Body of pancreas (tissue), 4 donors: ENCODE data around the gene COL23A1. TPM values are rescaled to one million over a fixed set of nuclear protein-coding genes. Genes with fewer than 3 reads are reported as not detected.
"Not testable (repeated sequence)": the region's sequence is repeated elsewhere in the genome, so short reads cannot be mapped to it uniquely, and the experiment has no call there.

Experiments
- ATAC-seq: fragments of 150-250 bp; one replicate; pipeline ENCODE4 v1.9.1; 2016
- DNase-seq, 4 donors: peaks; one replicate each; pipeline ENCODE4 v3.0.0-alpha.2; 2019
- H3K27ac ChIP-seq, 4 donors: fragments of 200-600 bp; sonication (generic); 1 replicate in 3 of 4; 2 replicates in 1 of 4; pipeline versions ENCODE4 v1.5.1 to v1.6.1; 2016 to 2019; ENCODE audit warnings: mild to moderate bottlenecking in 1 of 4, mixed read lengths in 1 of 4, moderate library complexity in 1 of 4
- H3K27me3 ChIP-seq, 2 donors: fragments of 200-600 bp; sonication (generic); one replicate each; pipeline ENCODE4 v1.6.0; 2016; ENCODE audit warnings: mild to moderate bottlenecking in 1 of 2
- H3K36me3 ChIP-seq, 2 donors: fragments of 200-600 bp; sonication (generic); replicated peaks in 1 of 2; 2 replicates each; pipeline ENCODE4 v1.5.1; 2016; ENCODE audit warnings: low read depth in 2 of 2; ENCODE audit not compliant: insufficient read depth in 1 of 2
- H3K4me1 ChIP-seq: fragments of 200-600 bp; sonication (generic); one replicate; pipeline ENCODE4 v1.6.0; 2016
- H3K4me3 ChIP-seq, 2 donors: fragments of 200-600 bp; sonication (generic); 1 replicate in 1 of 2; 2 replicates in 1 of 2; pipeline ENCODE4 v1.5.1; 2016 to 2019
- H3K9me3 ChIP-seq, 3 donors: fragments of 200-600 bp; sonication (generic); 1 replicate in 2 of 3; 2 replicates in 1 of 3; pipeline ENCODE4 v1.5.1; 2016
- CTCF ChIP-seq, 7 experiments: fragments of 450-650 bp in 4 of 7; fragments of 200-600 bp in 3 of 7; sonication (generic) in 3 of 7; IDR thresholded peaks; one replicate each; pipeline ENCODE4 v1.5.1; 2016 to 2019; ENCODE audit warnings: antibody characterized with exemption in 7 of 7
- POLR2A ChIP-seq, 3 donors: fragments of 450-650 bp; IDR thresholded peaks; one replicate each; pipeline ENCODE4 v1.6.1; 2016; ENCODE audit warnings: antibody characterized with exemption in 3 of 3, mild to moderate bottlenecking in 2 of 3
- WGBS, 2 donors: methylation state at CpG; one replicate each; pipeline ENCODE4 v1.1.5; 2017; 5-methylcytosine and 5-hydroxymethylcytosine counted together
- intact Hi-C: fragments of 100-400 bp; cut with DNase I; formaldehyde crosslinking; loops from one replicate; pipeline ENCODE4 v1.15.1; 2023
- total RNA-seq, 2 donors: library from RNA; depleted of rRNA; stranded (reverse); fragments of >200 nt; gene quantifications; one replicate each; pipeline ENCODE4 v1.1.0, GENCODE V29; 2016

Gene COL23A1
- total RNA-seq, 2 donors from 2014 or later = not detected

DNA sequence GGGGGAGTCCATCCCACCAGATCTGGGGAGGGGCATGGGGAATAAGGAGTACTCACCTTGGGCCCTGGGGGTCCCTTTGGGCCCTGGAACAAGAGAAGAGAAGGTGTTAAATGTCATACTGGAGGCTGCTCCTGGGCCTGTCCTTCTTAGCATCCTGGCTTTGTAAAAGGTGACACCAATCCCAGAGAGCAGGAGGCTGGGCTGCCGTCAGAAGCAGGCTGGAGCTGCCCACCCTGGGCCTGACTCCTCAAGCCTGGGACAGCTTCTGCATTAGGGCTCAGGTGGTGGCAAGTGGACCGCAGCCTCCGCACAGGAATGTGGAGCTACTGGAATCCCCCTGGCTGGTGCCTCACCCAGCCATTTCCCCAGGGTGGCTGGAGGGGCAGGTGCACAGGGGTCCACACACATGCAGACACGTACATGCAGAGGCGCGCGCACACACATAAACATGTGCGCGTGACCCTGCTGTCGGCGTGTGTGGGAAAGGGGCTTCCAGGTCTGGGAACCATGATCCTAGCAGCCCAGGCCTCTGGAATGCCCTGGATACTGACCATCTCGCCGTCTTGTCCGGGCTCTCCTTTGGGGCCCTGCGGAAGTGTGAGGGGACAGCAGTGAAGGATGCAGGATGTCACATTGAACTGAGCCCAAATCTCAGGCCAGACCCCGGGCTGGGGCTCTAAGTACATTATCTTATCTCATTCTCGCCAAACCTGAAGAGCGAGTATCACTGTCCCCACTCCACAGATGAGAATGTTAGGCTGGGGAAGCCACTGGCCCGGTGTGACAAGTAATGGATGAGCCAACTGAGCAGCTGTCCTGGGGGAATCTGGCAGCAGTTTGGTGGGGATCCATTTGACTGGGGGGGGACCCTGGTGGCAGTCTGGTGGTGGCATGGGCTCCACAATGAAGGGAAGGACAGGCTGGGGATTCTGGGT is 328.3 kb downstream of the COL23A1 start:
- Histone ChIP-seq H3K4me1 (peaks cover 10% of the 10 kb centered on the region), H3K9me3 (no peaks in the 10 kb centered on the region), H3K4me3 (no peak overlapping the region), H3K36me3 (no peaks in the 10 kb centered on the region), H3K27me3 (no peaks in the 10 kb centered on the region), H3K27ac (no peak overlapping the region)
- ATAC-seq (no peak), DNase-seq (no peak)
- WGBS, 2 donors = 75 to 85% methylated on average over 8 to 16 of the region's 19 CpGs
- TF ChIP-seq CTCF (IDR thresholded peaks at IDR 0.05) (no peak), POLR2A (IDR thresholded peaks at IDR 0.05) (no peak)
- intact Hi-C loops = no loop called here

DNA sequence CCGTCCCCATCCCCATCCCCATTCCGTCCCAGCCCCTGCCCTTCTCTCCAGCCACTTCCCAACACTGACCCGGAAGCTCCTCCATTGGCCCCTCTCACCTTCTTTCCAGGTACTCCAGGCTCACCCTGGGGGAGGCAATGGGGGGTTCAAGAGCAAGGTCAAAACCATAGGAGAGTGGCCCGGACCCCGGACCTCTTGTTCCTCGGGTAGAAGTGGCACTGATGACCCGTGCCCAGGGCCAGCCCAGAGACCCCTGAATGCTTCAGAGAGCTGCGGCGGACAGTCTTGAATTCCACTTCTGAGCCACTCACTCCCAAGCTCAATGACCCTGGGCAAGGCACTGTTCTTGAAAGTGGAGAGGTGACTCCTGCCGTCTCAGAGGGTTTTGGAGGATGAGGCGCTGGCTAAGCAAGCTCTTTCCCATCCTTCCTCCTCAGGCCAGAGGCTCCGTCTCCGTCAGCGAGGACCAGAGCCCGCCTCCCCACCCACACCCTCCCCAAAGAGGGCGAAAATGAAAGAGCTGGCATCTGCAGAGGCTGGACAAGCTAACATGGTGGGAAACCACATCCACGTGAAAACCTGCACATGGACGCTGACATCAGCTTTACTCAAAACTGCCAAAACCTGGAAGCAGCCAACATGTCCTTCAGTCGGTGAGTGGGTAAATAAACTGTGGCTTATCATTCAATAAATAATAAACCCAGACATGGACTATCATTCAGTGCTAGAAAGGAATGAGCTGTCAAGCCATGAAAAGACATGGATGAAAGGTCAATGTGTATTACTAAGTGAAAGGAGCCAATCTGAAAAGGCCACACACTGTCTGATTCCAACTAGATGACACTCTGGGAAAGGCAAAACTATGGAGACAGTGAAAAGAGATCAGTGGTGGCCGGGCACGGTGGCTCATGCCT is 330.3 kb downstream of the COL23A1 start:
- DNase-seq = peak in 2 of 4 donors; percentile 29 to 38
- peak; percentile 21 for ATAC-seq
- Histone ChIP-seq H3K9me3 (no peaks in the 10 kb centered on the region), H3K27me3 (no peaks in the 10 kb centered on the region), H3K27ac (no peak overlapping the region), H3K36me3 (no peaks in the 10 kb centered on the region), H3K4me3 (no peak overlapping the region), H3K4me1 (peaks cover 10% of the 10 kb centered on the region)
- intact Hi-C loops = no loop called here
- 53 to 65% methylated on average over 13 to 21 of the region's 21 CpGs for WGBS, 2 donors
- TF ChIP-seq CTCF (IDR thresholded peaks at IDR 0.05) (no peak), POLR2A (IDR thresholded peaks at IDR 0.05) (no peak)

- ATAC-seq (no peak), DNase-seq (no peak)
- Histone ChIP-seq H3K4me3 (no peak overlapping the region), H3K4me1 (peaks cover 10% of the 10 kb centered on the region), H3K36me3 (no peaks in the 10 kb centered on the region), H3K27me3 (no peaks in the 10 kb centered on the region), H3K9me3 (no peaks in the 10 kb centered on the region), H3K27ac (no peak overlapping the region)
- 75 to 78% methylated on average over 3 to 4 of the region's 4 CpGs for WGBS, 2 donors
- TF ChIP-seq CTCF (IDR thresholded peaks at IDR 0.05) = no peak
- TF ChIP-seq POLR2A (IDR thresholded peaks at IDR 0.05) = no peak
- intact Hi-C loops = no loop called here
Observed at GRCh38 chr5:178257650-178258049, 332.5 kb downstream of the COL23A1 start.

- no peaks in the 10 kb centered on the region for H3K36me3 ChIP-seq
- TF ChIP-seq POLR2A (IDR thresholded peaks at IDR 0.05) (no peak), CTCF (IDR thresholded peaks at IDR 0.05) (no peak)
- 75 to 84% methylated on average over 4 to 19 of the region's 19 CpGs for WGBS, 2 donors
- H3K4me1 ChIP-seq = peaks cover 10% of the 10 kb centered on the region
- DNase-seq (no peak), ATAC-seq (no peak)
- no peak overlapping the region for H3K27ac ChIP-seq
- intact Hi-C loops = no loop called here
- H3K9me3 ChIP-seq = no peaks in the 10 kb centered on the region
- no peak overlapping the region for H3K4me3 ChIP-seq
- no peaks in the 10 kb centered on the region for H3K27me3 ChIP-seq
Observed at GRCh38 chr5:178256746-178257145, 333.4 kb downstream of the COL23A1 start.

GRCh38 chr5:178253632-178254031 is 336.6 kb downstream of the COL23A1 start:
- H3K27me3 ChIP-seq, H3K36me3 ChIP-seq, H3K4me3 ChIP-seq, H3K27ac ChIP-seq, H3K9me3 ChIP-seq, intact Hi-C loops, ATAC-seq, DNase-seq, H3K4me1 ChIP-seq: not testable (repeated sequence)
- WGBS, 2 donors = 81 to 83% methylated on average over 16 to 18 of the region's 18 CpGs
